Small intestine (tissue), 16 donors: ENCODE measurements around the gene TAF11L8. TPM values are rescaled to one million over a fixed set of nuclear protein-coding genes. Genes with fewer than 3 reads are reported as not detected.
"Not testable (repeated sequence)": the region's sequence is repeated elsewhere in the genome, so short reads cannot be mapped to it uniquely, and the experiment has no call there.

Experiments
- DNase-seq, 2 donors: peaks; one replicate each; pipeline versions ENCODE4 v3.0.0 to v3.0.0-alpha.2; 2013
- FAIRE-seq: peaks from 2 replicates; lab custom pipeline; 2012; peaks lifted over from hg19 to GRCh38; lab: Jason Lieb, UNC
- H3K27ac ChIP-seq, 3 donors: one replicate each; pipeline ENCODE4 v1.5.1; 2013; ENCODE audit warnings: low read length in 2 of 3, mild to moderate bottlenecking in 2 of 3, control low read depth in 1 of 3, inconsistent platforms in 1 of 3, low read depth in 1 of 3, moderate library complexity in 1 of 3
- H3K27me3 ChIP-seq, 3 donors: one replicate each; pipeline ENCODE4 v1.6.1; 2013; ENCODE audit warnings: low read length in 3 of 3, inconsistent platforms in 1 of 3; ENCODE audit not compliant: control insufficient read depth in 3 of 3, insufficient read depth in 3 of 3
- H3K36me3 ChIP-seq, 3 donors: one replicate each; pipeline ENCODE4 v1.6.1; 2013; ENCODE audit warnings: low read length in 3 of 3, inconsistent platforms in 1 of 3, low read depth in 1 of 3, mild to moderate bottlenecking in 1 of 3, moderate library complexity in 1 of 3; ENCODE audit not compliant: control insufficient read depth in 3 of 3, insufficient read depth in 2 of 3
- H3K4me1 ChIP-seq, 3 donors: one replicate each; pipeline ENCODE4 v1.6.1; 2013; ENCODE audit warnings: low read length in 2 of 3, inconsistent platforms in 1 of 3, low read depth in 1 of 3, mild to moderate bottlenecking in 1 of 3, moderate library complexity in 1 of 3; ENCODE audit not compliant: control insufficient read depth in 3 of 3, insufficient read depth in 2 of 3
- H3K4me3 ChIP-seq, 3 donors: one replicate each; pipeline ENCODE4 v1.5.1; 2013; ENCODE audit warnings: low read length in 3 of 3, control low read depth in 1 of 3, inconsistent platforms in 1 of 3, low read depth in 1 of 3, mild to moderate bottlenecking in 1 of 3, moderate library complexity in 1 of 3
- H3K9me3 ChIP-seq, 2 donors: one replicate each; pipeline ENCODE4 v1.6.1; 2013; ENCODE audit warnings: low read depth in 1 of 2, low read length in 1 of 2; ENCODE audit not compliant: control insufficient read depth in 2 of 2, insufficient read depth in 1 of 2
- WGBS, 3 donors: extraction: QIAGEN DNeasy Blood & Tissue Kit; methylation state at CpG; one replicate each; pipeline ENCODE4 v1.1.7; 2013; 5-methylcytosine and 5-hydroxymethylcytosine counted together
- long read RNA-seq, 10 donors: transcript quantifications; one replicate each; lab custom pipeline, GENCODE V29; 2026
- polyA plus RNA-seq, 4 donors: library from polyadenylated mRNA; stranded (reverse) in 3 of 4; unstranded in 1 of 4; fragments of 200-250 nt in 3 of 4; fragments of 120-200 nt in 1 of 4; gene quantifications; one replicate each; pipeline versions ENCODE4 v1.2.1 to v1.2.3, GENCODE V29; 2013
- donor health status: healthy with polysubstance abuse.
- donor health status: control.
- donor health status: control.
- donor health status: Bipolar disorder and iron deficiency.
- donor health status: healthy.

Gene TAF11L8
- polyA plus RNA-seq = not detected
- long read RNA-seq, donor 1 = 0 reads
- long read RNA-seq, donor 2 = 0 reads
- long read RNA-seq, donor 3 = 0 reads
- long read RNA-seq, donor 4 = 0 reads
- long read RNA-seq, donor 5 = 0 reads
- long read RNA-seq, donor 6 = 0 reads
- long read RNA-seq, donor 7 = 0 reads
- long read RNA-seq, donor 8 = 0 reads
- long read RNA-seq, donor 9 = 0 reads
- long read RNA-seq, donor 10 = 0 reads

DNA sequence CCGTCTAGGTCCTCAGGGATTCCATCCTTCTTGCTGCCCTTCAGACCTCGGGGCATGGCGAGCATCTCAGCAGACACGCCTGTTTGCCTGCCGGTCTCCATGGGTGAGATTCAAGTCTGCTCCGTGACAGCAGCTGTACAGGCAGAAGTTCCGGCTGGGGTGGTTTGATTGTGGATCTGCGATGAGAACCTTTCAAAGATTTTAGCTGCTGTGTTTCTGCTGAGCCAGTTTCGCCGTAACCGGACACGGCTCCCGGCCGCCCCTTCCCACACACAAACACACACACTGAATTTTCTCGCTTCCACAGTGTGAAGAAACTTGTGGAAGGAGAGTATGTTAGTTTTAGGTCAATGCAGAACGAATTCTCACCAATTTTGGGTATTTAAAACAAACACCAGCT, at the start of gene TAF11L8:
TSS of gene TAF11L8 (minus strand) at position 101 of the 400 bp plus-strand sequence.
- not testable (repeated sequence) for H3K27me3 ChIP-seq, H3K4me3 ChIP-seq, H3K4me1 ChIP-seq, H3K36me3 ChIP-seq, DNase-seq, H3K27ac ChIP-seq, H3K9me3 ChIP-seq, FAIRE-seq
- WGBS, 3 donors = no CpG with 5 or more reads among the region's 16 CpGs

GRCh38 chr5:17634160-17634559, 43.4 kb upstream of the TAF11L8 start, which contains the start of gene TAF11L14:
Gene TAF11L14, plus strand, starts transcription at chr5:17634460.
- Histone ChIP-seq H3K9me3 (peaks cover 0 to 8% of the 10 kb centered on the region in 2 donors), H3K4me3 (no peak within 1 kb of the TSS), H3K27ac (no peak within 1 kb of the TSS), H3K4me1 (no peaks in the 10 kb centered on the region), H3K36me3 (no peaks in the 10 kb centered on the region), H3K27me3 (no peaks in the 10 kb centered on the region)
- WGBS, 3 donors = 77 to 86% (median 85%) methylated on average over 5 of the region's 5 CpGs
- FAIRE-seq (no peak), DNase-seq (no peak)

DNA sequence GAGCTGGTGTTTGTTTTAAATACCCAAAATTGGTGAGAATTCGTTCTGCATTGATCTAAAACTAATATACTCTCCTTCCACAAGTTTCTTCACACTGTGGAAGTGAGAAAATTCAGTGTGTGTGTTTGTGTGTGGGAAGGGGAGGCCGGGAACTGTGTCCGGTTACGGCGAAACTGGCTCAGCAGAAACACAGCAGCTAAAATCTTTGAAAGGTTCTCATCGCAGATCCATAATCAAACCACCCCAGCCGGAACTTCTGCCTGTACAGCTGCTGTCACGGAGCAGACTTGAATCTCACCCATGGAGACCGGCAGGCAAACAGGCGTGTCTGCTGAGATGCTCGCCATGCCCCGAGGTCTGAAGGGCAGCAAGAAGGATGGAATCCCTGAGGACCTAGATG, 41.0 kb upstream of the TAF11L8 start, which contains the start of gene TAF11L13:
TSS of gene TAF11L13 (plus strand) at position 301 of the 400 bp plus-strand sequence.
- H3K4me3 ChIP-seq, DNase-seq, H3K9me3 ChIP-seq, FAIRE-seq, H3K4me1 ChIP-seq, H3K36me3 ChIP-seq, H3K27me3 ChIP-seq, H3K27ac ChIP-seq: not testable (repeated sequence)
- 65 to 83% (median 77%) methylated on average over 4 to 9 of the region's 12 CpGs for WGBS, 3 donors

DNA sequence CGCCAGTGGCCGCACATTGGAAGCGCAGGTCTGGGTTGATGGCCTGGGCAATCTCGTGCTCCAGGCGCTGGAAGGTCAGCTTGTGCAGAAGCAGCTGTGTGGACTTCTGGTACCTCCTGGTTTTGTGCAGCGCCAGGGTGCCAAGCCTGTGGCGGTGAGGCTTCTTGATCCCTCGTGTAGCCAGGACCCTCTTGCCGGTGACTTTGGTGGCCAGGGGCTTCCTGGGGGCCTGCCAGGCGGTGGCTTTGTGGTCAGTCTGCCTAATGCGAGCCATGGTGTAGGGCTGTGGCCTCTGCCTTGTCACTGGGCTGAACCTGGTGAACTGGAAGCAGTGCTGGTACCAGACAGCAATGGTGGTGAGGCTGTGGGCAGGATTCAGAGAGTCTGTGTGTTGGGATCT, 34.9 kb upstream of the TAF11L8 start:
- FAIRE-seq (no peak), DNase-seq (no peak)
- no peaks in the 10 kb centered on the region for H3K36me3 ChIP-seq
- 82 to 92% (median 90%) methylated on average over 11 of the region's 11 CpGs for WGBS, 3 donors
- H3K9me3 ChIP-seq = peaks cover 0 to 3% of the 10 kb centered on the region in 2 donors
- no peaks in the 10 kb centered on the region for H3K4me1 ChIP-seq
- H3K4me3 ChIP-seq = no peak overlapping the region
- H3K27ac ChIP-seq = no peak overlapping the region
- no peaks in the 10 kb centered on the region for H3K27me3 ChIP-seq

DNA sequence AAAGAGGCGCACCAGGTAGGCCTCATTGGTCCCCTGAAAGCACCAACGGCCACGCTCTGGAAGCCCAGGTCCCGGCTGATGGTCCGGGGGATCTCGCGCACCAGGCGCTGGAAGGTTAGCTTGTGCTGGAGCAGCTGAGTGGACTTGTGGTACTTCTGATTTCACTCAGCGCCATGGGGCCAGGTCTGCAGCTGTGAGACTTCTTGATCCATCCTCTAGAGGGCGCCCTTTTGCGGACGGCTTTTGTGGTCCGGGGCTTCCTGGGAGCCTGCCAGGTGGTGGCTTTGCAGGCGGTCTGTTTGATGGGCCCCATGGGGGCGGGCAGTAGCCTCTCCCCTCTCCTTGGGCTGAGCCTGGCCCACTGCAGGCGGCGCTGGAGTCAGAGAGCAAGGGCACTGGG, 29.9 kb upstream of the TAF11L8 start:
- 81 to 86% (median 86%) methylated on average over 15 to 17 of the region's 17 CpGs for WGBS, 3 donors
- Histone ChIP-seq H3K9me3 (peaks cover 0 to 10% of the 10 kb centered on the region in 2 donors), H3K27me3 (no peaks in the 10 kb centered on the region), H3K27ac (no peak overlapping the region), H3K36me3 (no peaks in the 10 kb centered on the region), H3K4me3 (no peak overlapping the region), H3K4me1 (no peaks in the 10 kb centered on the region)
- FAIRE-seq (no peak), DNase-seq (no peak)

DNA sequence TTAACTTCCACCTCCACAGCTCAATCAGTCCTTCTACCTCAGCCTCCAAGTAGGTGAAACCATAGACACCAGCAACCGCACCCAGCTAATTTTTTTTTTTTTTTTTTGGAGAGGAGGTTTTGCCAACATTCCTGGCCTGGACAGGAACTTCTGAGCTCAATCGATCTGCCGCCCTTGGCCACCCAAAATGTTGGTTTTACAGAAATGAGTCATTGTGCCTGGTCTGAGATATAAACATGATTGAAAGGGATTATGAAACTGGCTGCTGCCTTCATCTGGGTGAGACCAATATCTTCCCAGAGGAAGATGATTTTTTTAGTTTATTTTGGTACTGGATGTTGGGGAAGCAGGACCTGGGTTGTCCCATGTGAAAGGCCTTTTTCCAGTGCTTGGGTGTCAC, 28.6 kb upstream of the TAF11L8 start:
- Histone ChIP-seq H3K27me3 (no peaks in the 10 kb centered on the region), H3K4me1 (no peaks in the 10 kb centered on the region), H3K27ac (no peak overlapping the region), H3K9me3 (peaks cover 0 to 14% of the 10 kb centered on the region in 2 donors), H3K4me3 (no peak overlapping the region), H3K36me3 (no peaks in the 10 kb centered on the region)
- FAIRE-seq (no peak), DNase-seq (no peak)
- 83 to 100% (median 89%) methylated on average over 1 to 3 of the region's 3 CpGs for WGBS, 3 donors

GRCh38 chr5:17614872-17615605, 24.3 kb upstream of the TAF11L8 start:
- Histone ChIP-seq H3K4me3 (no peak overlapping the region), H3K27ac (no peak overlapping the region), H3K27me3 (no peaks in the 10 kb centered on the region), H3K9me3 (peaks cover 0 to 10% of the 10 kb centered on the region in 2 donors), H3K36me3 (no peaks in the 10 kb centered on the region), H3K4me1 (no peaks in the 10 kb centered on the region)
- no peak for DNase-seq
- no peak for FAIRE-seq
- 86 to 87% (median 87%) methylated on average over 17 of the region's 17 CpGs for whole genome bisulfite sequencing, 3 donors

DNA sequence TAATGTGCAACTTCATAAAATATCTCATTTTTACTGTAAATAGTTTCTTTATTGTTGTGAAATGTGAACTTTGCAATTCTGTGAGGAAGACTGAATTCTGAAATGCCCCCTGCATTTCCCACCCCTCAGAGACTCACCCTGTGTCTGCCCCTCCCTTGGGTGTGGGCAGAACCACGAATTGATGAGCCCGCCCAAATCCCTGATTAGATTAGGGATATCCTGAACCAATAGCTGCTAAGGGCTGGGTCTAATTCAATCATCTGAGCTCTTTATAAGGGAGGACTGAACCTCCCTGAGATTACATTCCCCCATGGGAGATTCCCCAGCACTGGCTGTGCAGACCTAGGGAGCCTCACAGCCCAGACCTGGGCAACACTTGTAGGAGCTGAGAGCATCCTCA, 19.3 kb upstream of the TAF11L8 start, which contains the start of gene TAF11L12:
TSS of gene TAF11L12 (plus strand) at position 301 of the 400 bp plus-strand sequence.
- WGBS, 3 donors = 46 to 68% (median 63%) methylated on average over 2 of the region's 2 CpGs
- not testable (repeated sequence) for FAIRE-seq, H3K27me3 ChIP-seq

More for the DNA sequence above, 19.3 kb upstream of the TAF11L8 start, which contains the start of gene TAF11L12:
- H3K9me3 ChIP-seq, H3K4me3 ChIP-seq, DNase-seq, H3K36me3 ChIP-seq, H3K27ac ChIP-seq, H3K4me1 ChIP-seq: not testable (repeated sequence)
